HL-60 (cell line): ENCODE results near the gene DENND5A.

Experiments used
- DNase-seq, 2 experiments: peaks; one replicate each; pipeline ENCODE4 v3.0.0-alpha.2; 2010 to 2020; ENCODE audit warnings: low read depth in 1 of 2, low spot score in 1 of 2
- H3K27ac ChIP-seq: fragments of 250-450 bp; sonication (Bioruptor Pico); replicated peaks from 2 replicates; pipeline ENCODE4 v1.5.1; 2020; ENCODE audit warnings: mild to moderate bottlenecking, moderate library complexity
- H3K27me3 ChIP-seq: fragments of 250-450 bp; sonication (Bioruptor Pico); 2 replicates; pipeline ENCODE4 v1.5.1; 2021; ENCODE audit warnings: mild to moderate bottlenecking, moderate library complexity; ENCODE audit not compliant: insufficient read depth, poor library complexity, severe bottlenecking
- H3K4me3 ChIP-seq: replicated peaks from 2 replicates; pipeline ENCODE4 v1.5.1; 2011; ENCODE audit warnings: mild to moderate bottlenecking, control low read depth, low read length; ENCODE audit not compliant: insufficient read depth
- GABPA ChIP-seq: IDR thresholded peaks from 2 replicates; pipeline ENCODE4 v1.6.1; 2012; ENCODE audit warnings: low read depth
- POLR2AphosphoS5 ChIP-seq: IDR thresholded peaks from 2 replicates; pipeline ENCODE4 v1.6.1; 2012; ENCODE audit warnings: low read depth
- SPI1 ChIP-seq: IDR thresholded peaks from 2 replicates; pipeline ENCODE4 v1.6.1; 2012; ENCODE audit warnings: low read depth, mild to moderate bottlenecking, borderline replicate concordance
- TF ChIP-seq, protein P1 (sequence below): IDR thresholded peaks from one replicate; pipeline ENCODE4 v1.5.1; 2011; ENCODE audit warnings: low read length, control low read depth, inconsistent platforms; ENCODE audit not compliant: insufficient read depth
- TF ChIP-seq, protein P2 (sequence below): IDR thresholded peaks from 2 replicates; pipeline ENCODE4 v1.6.1; 2012; ENCODE audit warnings: low read depth; ENCODE audit not compliant: insufficient replicate concordance

DENND5A gene

DNA sequence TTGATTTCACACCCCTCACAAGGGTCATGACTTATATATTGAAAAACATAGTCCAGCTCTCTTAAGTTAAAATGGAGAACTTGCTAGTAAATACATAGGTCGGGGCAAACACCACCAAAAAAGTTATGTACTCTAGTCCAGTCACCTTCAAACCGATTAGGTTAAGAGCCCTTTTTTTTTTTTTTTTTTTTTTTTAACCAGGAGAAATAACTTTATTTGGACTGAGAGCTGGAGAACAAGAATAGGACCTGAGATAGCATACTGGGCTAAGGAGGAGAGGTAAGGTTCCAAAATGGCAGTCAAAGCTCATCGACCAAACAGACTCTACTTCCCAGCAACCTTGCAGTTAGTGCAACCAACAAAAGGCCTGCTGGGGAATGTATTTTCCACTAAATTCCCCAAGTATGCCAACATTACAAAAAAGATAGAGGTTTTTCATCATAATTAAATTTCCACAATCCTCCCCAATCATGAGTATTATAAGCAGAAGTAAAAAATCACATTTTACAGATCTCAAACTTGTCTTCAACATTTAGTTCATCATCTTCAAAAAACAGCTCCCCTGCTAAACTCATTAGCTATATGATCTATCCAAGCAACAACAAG, 45.4 kb upstream of the DENND5A start:
- TF ChIP-seq, protein P1, sequence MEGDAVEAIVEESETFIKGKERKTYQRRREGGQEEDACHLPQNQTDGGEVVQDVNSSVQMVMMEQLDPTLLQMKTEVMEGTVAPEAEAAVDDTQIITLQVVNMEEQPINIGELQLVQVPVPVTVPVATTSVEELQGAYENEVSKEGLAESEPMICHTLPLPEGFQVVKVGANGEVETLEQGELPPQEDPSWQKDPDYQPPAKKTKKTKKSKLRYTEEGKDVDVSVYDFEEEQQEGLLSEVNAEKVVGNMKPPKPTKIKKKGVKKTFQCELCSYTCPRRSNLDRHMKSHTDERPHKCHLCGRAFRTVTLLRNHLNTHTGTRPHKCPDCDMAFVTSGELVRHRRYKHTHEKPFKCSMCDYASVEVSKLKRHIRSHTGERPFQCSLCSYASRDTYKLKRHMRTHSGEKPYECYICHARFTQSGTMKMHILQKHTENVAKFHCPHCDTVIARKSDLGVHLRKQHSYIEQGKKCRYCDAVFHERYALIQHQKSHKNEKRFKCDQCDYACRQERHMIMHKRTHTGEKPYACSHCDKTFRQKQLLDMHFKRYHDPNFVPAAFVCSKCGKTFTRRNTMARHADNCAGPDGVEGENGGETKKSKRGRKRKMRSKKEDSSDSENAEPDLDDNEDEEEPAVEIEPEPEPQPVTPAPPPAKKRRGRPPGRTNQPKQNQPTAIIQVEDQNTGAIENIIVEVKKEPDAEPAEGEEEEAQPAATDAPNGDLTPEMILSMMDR, result no peak
- TF ChIP-seq GABPA (no peak), SPI1 (no peak), POLR2AphosphoS5 (no peak)
- TF ChIP-seq, protein P2, sequence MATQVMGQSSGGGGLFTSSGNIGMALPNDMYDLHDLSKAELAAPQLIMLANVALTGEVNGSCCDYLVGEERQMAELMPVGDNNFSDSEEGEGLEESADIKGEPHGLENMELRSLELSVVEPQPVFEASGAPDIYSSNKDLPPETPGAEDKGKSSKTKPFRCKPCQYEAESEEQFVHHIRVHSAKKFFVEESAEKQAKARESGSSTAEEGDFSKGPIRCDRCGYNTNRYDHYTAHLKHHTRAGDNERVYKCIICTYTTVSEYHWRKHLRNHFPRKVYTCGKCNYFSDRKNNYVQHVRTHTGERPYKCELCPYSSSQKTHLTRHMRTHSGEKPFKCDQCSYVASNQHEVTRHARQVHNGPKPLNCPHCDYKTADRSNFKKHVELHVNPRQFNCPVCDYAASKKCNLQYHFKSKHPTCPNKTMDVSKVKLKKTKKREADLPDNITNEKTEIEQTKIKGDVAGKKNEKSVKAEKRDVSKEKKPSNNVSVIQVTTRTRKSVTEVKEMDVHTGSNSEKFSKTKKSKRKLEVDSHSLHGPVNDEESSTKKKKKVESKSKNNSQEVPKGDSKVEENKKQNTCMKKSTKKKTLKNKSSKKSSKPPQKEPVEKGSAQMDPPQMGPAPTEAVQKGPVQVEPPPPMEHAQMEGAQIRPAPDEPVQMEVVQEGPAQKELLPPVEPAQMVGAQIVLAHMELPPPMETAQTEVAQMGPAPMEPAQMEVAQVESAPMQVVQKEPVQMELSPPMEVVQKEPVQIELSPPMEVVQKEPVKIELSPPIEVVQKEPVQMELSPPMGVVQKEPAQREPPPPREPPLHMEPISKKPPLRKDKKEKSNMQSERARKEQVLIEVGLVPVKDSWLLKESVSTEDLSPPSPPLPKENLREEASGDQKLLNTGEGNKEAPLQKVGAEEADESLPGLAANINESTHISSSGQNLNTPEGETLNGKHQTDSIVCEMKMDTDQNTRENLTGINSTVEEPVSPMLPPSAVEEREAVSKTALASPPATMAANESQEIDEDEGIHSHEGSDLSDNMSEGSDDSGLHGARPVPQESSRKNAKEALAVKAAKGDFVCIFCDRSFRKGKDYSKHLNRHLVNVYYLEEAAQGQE, result no peak
- Histone ChIP-seq H3K27ac (no peak overlapping the region), H3K4me3 (no peak overlapping the region), H3K27me3 (no peaks in the 10 kb centered on the region)
- no peak for DNase-seq

DNA sequence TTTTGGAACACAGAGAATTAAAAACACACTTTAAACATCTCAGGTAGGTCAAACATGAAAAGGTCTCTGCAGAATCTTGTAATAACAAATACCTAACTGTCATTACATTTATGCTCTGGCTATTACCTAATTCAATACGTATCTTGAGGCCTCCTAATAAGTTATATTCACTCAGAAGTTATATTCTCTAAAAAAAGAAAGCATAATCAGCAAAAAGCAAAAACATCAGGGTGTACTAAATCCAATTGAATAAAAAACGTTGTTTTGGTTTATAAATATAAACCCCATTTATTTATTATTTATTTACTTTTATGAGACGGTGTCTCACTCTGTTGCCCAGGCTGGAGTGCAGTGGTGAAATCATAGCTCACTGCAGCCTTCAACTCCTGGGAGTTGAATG, 39.0 kb upstream of the DENND5A start:
- DNase-seq, result no peak
- TF ChIP-seq, protein P1, result no peak
- TF ChIP-seq GABPA (no peak), SPI1 (no peak), POLR2AphosphoS5 (no peak)
- TF ChIP-seq, protein P2, result no peak
- Histone ChIP-seq H3K27ac (no peak overlapping the region), H3K27me3 (no peaks in the 10 kb centered on the region), H3K4me3 (no peak overlapping the region)

DNA sequence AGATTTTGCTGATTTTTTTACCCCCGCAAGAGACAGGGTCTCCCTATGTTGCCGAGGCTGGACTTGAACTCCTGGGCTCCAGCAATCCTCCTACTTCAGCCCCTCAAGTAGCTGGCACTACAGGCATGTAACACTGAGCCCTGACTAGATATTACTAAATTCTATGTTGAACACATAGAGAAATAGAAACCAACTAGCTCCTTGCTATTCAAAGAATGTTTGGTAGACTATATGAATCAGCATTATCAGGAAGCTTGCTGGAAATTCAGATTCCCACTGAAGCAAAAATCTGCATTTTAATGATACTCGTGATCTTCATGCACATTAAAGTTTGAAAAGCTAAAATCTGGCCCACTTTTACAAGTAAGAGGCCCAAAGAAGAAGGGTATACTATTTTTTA, 37.3 kb upstream of the DENND5A start:
- TF ChIP-seq, protein P1, result no peak
- TF ChIP-seq, protein P2, result no peak
- TF ChIP-seq SPI1, result no peak
- no peak for TF ChIP-seq POLR2AphosphoS5
- no peak for TF ChIP-seq GABPA
- no peak overlapping the region for H3K27ac ChIP-seq
- no peaks in the 10 kb centered on the region for H3K27me3 ChIP-seq
- DNase-seq, result no peak
- H3K4me3 ChIP-seq, result no peak overlapping the region
